ENCODE data around the gene AJAP1.

AJAP1 gene

GRCh38 chr1:4628992-4629391, 25.4 kb upstream of the AJAP1 start:
- no peak for DNase-seq (ENCODE audit: low read depth, low spot score)
- H3K27ac ChIP-seq: no peak overlapping the region

- DNase-seq (ENCODE audit: low read depth, low spot score): no peak
- no peak overlapping the region for H3K27ac ChIP-seq
Measured at GRCh38 chr1:4630561-4630960, 23.8 kb upstream of the AJAP1 start.

- no peak overlapping the region for H3K27ac ChIP-seq
- no peak for DNase-seq (ENCODE audit: low read depth, low spot score)
Measured at GRCh38 chr1:4631321-4631720, 23.1 kb upstream of the AJAP1 start.

GRCh38 chr1:4633346-4633745, 21.1 kb upstream of the AJAP1 start:
- DNase-seq (ENCODE audit: low read depth, low spot score): no peak
- H3K27ac ChIP-seq: no peak overlapping the region

- no peak overlapping the region for H3K27ac ChIP-seq
- DNase-seq (ENCODE audit: low read depth, low spot score): no peak
Measured at GRCh38 chr1:4634156-4634792, 20.1 kb upstream of the AJAP1 start.

GRCh38 chr1:4634793-4635406, 19.5 kb upstream of the AJAP1 start:
- H3K27ac ChIP-seq: no peak overlapping the region
- DNase-seq (ENCODE audit: low read depth, low spot score): no peak

- no peak overlapping the region for H3K27ac ChIP-seq
- no peak for DNase-seq (ENCODE audit: low read depth, low spot score)
Measured at GRCh38 chr1:4636186-4636585, 18.2 kb upstream of the AJAP1 start.

- no peak overlapping the region for H3K27ac ChIP-seq
- DNase-seq (ENCODE audit: low read depth, low spot score): no peak
Measured at GRCh38 chr1:4636644-4637380, 17.6 kb upstream of the AJAP1 start.

GRCh38 chr1:4637616-4638344, 16.6 kb upstream of the AJAP1 start:
- DNase-seq (ENCODE audit: low read depth, low spot score): no peak
- H3K27ac ChIP-seq: no peak overlapping the region

GRCh38 chr1:4638345-4638729, 16.1 kb upstream of the AJAP1 start:
- H3K27ac ChIP-seq: no peak overlapping the region
- DNase-seq (ENCODE audit: low read depth, low spot score): no peak

- H3K27ac ChIP-seq: no peak overlapping the region
- no peak for DNase-seq (ENCODE audit: low read depth, low spot score)
Measured at GRCh38 chr1:4640931-4641330, 13.5 kb upstream of the AJAP1 start.

- DNase-seq (ENCODE audit: low read depth, low spot score): no peak
- no peak overlapping the region for H3K27ac ChIP-seq
Measured at GRCh38 chr1:4647391-4647790, 7.0 kb upstream of the AJAP1 start.

- DNase-seq (ENCODE audit: low read depth, low spot score): no peak
- H3K27ac ChIP-seq: no peak overlapping the region
Measured at GRCh38 chr1:4648657-4649056, 5.8 kb upstream of the AJAP1 start.

- peak overlapping the region; percentile 33 for H3K27ac ChIP-seq
- peak; percentile 76 for DNase-seq (ENCODE audit: low read depth, low spot score)
Measured at GRCh38 chr1:4650481-4650880, 3.9 kb upstream of the AJAP1 start.

- DNase-seq (ENCODE audit: low read depth, low spot score): no peak
- peak overlapping the region; percentile 33 for H3K27ac ChIP-seq
Measured at GRCh38 chr1:4650981-4651380, 3.4 kb upstream of the AJAP1 start.

GRCh38 chr1:4652631-4653327, 1.6 kb upstream of the AJAP1 start:
- DNase-seq (ENCODE audit: low read depth, low spot score): no peak

GRCh38 chr1:4653328-4653660, 1.1 kb upstream of the AJAP1 start:
- H3K27ac ChIP-seq: no peak overlapping the region
- DNase-seq (ENCODE audit: low read depth, low spot score): no peak

More at GRCh38 chr1:4652631-4653327, 1.6 kb upstream of the AJAP1 start:
- H3K27ac ChIP-seq: no peak overlapping the region

GRCh38 chr1:4654764-4655673, 610 bp downstream of the AJAP1 start:
- no peak for DNase-seq (ENCODE audit: low read depth, low spot score)
- H3K27ac ChIP-seq: no peak overlapping the region

Measured in epithelial cell of prostate (primary cell).